ENCODE measurements around the gene SNX14.

SNX14 gene

GRCh38 chr6:85496856-85497255 lies 96.8 kb downstream of the SNX14 start:
- DNase-seq: no peak

DNA sequence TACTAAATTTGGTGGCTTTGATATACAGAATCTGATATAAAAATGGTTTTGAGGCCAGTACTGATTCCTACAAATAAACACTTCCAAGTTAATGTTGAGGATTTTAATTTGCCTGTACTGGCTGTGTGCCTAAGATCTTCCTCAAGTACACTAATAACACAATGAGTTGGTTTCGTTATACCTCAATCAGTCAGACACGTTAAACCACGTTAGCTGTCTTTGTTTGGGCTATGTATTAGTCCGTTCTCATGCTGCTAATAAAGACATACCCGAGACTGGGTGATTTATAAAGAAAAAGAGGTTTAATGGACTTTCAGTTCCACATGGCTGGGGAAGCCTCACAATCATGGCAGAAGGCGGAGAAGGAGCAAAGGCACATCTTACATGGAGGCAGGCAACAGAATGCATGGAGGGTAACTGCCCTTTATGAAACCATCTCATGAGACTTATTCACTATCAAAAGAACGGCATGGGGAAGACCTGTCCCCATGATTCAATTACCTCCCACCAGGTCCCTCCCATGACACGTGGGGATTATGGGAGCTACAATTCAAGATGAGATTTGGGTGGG lies 97.6 kb downstream of the SNX14 start:
- no peak for DNase-seq

GRCh38 chr6:85494547-85495536 lies 98.8 kb downstream of the SNX14 start:
- no peak for DNase-seq

- no peak for DNase-seq
Measured at GRCh38 chr6:85493389-85493788, 100.3 kb downstream of the SNX14 start.

- no peak for DNase-seq
Measured at GRCh38 chr6:85490516-85491248, 103.0 kb downstream of the SNX14 start.

- peak; percentile 54 to 83 for DNase-seq
Measured at GRCh38 chr6:85484948-85485347, 108.7 kb downstream of the SNX14 start.

- DNase-seq: no peak
Measured at GRCh38 chr6:85483846-85484245, 109.8 kb downstream of the SNX14 start.

- DNase-seq: peak; percentile 18 to 57
Measured at GRCh38 chr6:85482905-85483700, 110.6 kb downstream of the SNX14 start.

GRCh38 chr6:85482206-85482904 lies 111.3 kb downstream of the SNX14 start:
- DNase-seq: no peak

- no peak for DNase-seq
Measured at GRCh38 chr6:85479208-85479607, 114.5 kb downstream of the SNX14 start.

- DNase-seq: no peak
Measured at GRCh38 chr6:85476532-85476931, 117.1 kb downstream of the SNX14 start.

- no peak for DNase-seq
Measured at GRCh38 chr6:85473748-85474147, 119.9 kb downstream of the SNX14 start.

DNA sequence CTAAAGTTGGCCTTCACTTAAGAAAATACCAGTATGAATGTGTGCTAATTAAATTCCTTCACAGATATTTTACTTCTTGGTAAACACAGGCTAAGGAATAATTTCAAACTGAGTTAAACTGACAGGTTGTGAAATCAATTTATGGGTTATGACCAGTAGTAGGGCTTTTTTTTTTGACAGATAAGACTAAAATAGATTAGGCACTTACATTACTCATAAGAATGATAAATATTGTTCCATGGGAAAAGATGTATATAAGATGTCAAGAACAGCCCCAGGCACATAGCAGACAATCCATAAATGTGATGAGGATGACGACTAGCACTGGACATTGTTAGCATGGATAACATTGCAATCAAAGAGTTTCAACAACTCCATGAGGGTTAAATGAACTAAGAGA lies 120.9 kb downstream of the SNX14 start:
- DNase-seq: no peak

DNA sequence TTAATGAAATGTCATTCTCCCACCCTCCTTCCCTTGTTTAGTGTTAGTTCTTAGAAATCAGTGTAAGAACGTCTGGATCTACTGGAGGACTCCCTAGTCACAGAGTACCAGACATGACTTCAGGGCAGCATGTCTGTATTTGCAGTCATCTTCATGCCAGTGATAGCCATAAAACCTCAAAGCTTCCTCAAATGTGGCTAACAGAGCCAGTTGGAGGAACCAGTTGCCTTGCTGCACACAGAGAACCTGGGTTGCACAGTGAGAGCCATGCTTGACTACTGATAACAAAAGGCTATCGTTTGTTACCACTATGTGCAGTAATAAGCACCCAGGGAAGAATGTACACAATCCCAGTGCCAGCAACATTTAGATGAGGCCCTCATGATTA lies 123.6 kb downstream of the SNX14 start:
- no peak for DNase-seq

GRCh38 chr6:85469276-85470022 lies 124.2 kb downstream of the SNX14 start:
- no peak for DNase-seq

GRCh38 chr6:85468326-85468725 lies 125.3 kb downstream of the SNX14 start:
- DNase-seq: no peak

GRCh38 chr6:85465762-85466161 lies 127.9 kb downstream of the SNX14 start:
- DNase-seq: no peak

DNA sequence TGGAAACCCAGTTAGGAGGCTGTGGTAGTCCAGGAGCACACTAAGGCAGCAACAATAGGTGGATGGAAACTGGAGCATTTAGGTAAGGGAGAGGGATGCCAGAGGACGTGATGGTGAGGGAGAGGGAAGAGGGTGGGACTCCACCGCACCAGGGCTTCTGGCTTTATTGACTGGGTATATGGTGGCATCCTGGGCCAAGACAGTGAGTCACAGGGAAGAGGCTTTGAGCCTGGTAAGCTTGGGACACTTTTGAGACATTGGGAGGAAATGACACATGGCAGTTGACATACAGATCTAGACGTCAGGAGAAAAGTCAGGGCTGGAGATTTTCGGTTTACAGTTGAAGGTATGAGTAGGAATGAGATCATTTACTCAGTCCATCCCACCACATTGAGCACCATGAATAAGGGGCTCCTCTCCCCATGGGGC lies 128.9 kb downstream of the SNX14 start:
- no peak for DNase-seq

DNA sequence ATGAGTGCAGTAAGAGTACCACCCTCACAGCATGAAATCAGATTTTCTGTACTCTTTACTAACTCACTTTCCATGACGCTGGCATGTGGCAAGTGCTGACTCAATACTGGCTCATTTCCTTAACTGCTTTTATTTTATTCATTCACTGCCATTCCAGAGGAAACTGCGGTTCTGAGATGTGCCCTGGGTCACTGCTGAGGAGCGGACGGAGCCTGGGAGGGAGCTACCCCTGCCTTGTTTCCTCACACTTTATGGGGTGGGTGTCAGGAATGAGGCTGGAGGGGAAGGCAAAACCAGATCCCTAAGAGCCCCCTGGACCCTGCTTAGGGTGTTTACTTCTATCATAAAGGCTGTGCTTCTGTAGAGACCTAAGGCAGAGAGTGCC lies 129.4 kb downstream of the SNX14 start:
- no peak for DNase-seq

GRCh38 chr6:85463621-85464259 lies 129.9 kb downstream of the SNX14 start:
- no peak for DNase-seq

DNA sequence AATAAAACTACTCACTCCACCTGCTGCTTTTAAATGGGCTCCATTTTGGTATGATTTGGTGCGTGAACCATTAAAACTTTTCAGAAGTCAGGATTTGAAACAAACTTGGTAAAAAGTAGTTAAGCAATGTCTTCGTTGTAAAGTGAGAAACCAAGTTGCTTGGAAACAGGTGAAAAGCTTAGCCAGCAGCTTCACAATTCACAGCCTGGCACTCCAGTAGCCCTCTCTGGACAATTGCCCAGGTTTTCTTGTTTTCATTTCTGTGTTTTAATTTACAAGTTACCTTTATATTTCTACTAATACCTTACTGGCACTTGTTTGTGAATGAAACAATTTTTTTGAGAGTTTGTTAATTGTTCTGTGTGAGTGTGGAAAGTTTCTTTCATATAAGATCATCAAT lies 131.0 kb downstream of the SNX14 start:
- DNase-seq: no peak

Data from NCI-H446 (cell line).